IPS DF 19.7 (cell line): ENCODE measurements around the gene ZNF217.
"Not testable (repeated sequence)": the region's sequence is repeated elsewhere in the genome, so short reads cannot be mapped to it uniquely, and the experiment has no call there.

Experiments used
- DNase-seq: peaks from one replicate; pipeline ENCODE4 v3.0.0-alpha.2; 2013; ENCODE audit warnings: low read depth, low spot score

ZNF217 gene

DNA sequence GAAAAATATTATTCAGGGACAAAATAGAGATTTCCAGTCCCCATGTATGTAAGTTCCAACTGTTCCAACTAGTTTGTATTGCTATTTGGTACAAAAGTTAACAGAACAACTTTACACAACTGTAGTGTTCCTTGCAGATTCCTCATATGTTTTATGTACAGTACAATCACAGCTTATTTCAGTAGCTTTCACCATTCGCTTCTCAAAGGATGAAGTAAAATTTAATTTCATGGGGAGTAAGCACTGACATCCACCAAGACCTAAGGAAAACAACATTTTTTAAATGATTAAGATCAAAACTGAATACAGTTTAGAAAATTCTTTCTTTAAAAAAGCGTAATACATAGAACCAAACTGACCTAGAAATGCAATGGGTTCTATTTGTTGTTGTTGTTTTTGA, 24.6 kb downstream of the ZNF217 start:
- DNase-seq, result no peak

DNA sequence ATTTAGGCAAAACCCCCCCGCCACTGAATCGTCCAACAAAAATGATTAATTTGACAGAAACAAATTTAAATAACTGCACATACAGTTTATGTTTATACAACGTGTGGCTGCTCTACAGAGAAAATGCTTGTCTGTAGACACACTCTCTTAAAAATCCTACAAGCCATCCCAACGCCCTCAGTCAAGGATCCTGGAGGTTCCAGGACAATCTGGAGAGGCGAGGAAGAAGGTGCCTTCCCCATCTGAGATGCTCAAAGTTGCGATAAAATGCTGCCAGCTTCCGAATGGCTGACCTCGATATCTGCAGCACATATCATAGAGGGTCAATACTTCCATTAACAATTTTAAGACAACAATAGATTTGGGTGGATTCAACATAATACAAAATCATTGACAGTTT, 25.3 kb downstream of the ZNF217 start:
- no peak for DNase-seq

DNA sequence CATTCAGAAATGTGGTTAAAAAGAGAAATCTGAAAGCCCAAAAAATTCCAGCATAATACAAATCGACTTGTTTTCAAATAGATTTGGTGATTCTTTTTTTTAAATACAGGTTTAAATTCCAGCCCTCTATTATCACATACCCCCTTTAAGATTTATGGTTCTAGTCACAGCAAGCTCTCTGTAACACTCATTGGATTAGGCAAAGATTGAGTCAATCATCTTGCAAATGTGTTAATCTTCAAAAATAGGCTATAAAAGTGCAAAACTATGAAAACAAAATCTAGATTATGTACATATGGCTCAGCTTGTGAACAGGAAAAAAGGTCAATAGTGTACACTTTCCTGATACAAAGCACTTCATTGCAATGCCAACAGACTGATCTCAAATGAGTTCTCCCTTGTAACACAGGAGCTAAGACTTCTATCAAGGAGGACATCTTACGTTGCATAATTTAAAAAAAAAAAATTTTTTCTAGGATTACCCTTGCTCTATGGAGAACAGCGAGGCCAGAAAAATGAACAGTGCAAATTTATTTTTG, 26.2 kb downstream of the ZNF217 start:
- DNase-seq, result no peak

DNA sequence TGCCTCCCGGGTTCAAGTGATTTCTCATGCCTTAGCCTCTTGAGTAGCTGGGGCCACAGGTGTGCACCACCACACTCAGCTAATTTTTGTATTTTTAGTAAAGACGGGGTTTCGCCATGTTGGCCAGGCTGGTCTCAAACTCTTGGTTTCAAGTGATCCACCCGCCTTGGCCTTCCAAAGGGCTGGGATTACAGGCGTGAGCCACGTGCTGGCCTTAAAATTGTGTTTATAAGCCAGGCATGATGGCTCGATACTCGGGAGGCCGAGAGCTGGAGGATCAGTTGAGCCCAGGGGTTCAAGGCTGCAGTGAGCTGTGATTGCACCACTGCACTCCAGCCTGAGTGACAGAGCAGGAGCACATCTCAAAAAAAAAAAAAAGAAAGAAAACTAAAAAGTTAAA, 27.0 kb downstream of the ZNF217 start:
- DNase-seq, result not testable (repeated sequence)

DNA sequence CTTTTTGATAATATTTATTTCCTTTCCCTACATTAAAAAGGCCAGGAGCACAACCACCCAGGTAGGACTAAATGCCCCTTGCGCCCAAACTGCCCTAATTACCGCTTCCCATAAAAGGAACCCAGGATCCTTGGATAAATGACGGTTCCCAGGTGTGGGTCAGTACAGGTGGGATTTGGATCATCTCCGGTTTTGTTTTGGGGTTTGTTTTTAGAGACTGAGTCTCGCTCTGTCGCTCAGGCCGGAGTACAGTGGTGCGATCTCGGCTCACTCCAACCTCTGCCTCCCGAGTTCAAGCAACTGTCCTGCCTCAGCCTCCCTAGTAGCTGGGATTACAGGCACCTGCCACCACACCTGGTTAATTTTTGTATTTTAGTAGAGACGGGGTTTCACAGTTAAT, 28.4 kb downstream of the ZNF217 start:
- DNase-seq, result no peak

DNA sequence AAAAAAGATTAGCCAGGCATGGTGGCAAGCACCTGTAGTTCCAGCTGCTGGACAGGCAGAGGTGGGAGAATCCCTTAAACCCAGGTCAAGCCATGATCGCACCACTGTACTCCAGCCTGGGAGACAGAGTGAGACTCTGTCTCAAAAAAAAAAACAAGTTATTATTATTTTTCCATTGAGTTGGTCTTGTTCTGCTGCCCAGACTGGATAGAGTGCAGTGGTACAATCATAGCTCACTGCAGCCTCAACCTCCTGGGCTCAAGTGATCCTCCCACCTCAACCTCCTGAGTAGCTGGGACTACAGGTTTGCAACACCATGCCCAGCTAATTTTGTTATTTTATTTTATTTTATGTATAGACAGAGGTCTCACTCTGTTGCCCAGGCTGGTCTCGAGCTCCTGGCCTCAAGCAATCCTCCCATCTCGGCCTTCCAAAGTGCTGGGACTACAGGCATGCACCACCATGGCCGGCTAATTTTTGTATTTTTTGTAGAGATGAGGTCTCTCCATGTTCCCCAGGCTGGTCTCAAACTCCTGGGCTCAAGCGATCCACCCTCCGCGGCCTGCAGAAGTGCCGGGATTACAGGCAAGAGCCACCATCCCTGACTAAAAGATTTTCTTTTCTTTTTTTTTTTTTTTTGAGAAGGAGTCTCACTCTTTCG, 31.4 kb downstream of the ZNF217 start:
- DNase-seq, result not testable (repeated sequence)

DNA sequence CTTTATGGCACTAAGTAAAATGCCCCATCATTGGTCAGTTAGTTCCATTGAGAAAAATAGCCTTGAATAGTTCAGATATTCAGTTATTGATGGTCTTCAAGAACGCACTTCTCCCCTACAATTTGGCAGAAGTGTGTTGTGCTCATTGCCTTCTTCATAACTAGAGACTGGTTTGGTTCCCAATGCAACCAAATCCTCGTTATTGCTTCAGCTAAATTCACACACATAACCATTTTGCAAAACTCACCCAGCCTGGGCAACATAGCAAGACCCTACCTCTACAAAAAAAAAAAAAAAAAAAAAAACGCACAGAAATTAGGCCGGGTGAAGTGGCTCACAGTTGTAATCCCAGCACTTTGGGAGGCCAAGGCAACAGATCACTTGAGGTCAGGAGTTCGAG, 32.1 kb downstream of the ZNF217 start:
- DNase-seq, result no peak

DNA sequence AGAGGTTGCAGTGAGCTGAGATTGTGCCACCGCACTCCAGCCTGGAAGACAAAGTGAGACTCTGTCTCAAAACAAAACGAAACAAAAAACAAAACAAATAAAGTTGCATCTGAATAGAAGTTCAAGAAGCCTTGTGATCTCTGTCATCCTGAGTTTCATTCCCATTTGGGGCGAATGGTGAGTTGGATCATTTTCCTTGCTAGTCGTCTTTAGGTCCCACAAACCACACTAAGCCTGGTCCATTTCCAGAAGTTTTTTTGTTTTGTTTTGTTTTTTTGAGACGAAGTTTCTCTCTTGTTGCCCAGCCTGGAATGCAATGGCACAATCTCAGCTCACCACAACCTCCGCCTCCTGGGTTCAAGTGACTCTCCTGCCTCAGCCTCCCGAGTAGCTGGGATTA, 33.8 kb downstream of the ZNF217 start:
- no peak for DNase-seq

DNA sequence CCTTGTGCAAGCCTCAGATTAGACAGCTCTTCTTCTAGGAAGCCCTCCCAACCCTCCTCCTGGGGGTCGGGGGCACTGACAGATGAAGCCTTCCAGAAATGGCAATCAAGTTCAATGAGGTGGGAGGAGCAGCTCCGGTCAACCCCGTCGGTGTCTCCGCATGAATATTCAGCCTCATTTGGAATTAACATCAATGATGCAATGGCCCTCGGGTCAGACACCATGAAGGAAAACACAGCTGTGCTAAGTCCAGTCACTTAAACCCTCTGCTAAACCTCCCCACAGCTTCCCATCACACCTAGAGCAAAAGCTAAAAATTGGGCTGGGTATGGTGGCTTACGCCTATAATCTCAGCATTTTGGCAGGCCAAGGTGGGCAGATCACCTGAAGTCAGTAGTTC, 36.5 kb downstream of the ZNF217 start:
- DNase-seq, result no peak

DNA sequence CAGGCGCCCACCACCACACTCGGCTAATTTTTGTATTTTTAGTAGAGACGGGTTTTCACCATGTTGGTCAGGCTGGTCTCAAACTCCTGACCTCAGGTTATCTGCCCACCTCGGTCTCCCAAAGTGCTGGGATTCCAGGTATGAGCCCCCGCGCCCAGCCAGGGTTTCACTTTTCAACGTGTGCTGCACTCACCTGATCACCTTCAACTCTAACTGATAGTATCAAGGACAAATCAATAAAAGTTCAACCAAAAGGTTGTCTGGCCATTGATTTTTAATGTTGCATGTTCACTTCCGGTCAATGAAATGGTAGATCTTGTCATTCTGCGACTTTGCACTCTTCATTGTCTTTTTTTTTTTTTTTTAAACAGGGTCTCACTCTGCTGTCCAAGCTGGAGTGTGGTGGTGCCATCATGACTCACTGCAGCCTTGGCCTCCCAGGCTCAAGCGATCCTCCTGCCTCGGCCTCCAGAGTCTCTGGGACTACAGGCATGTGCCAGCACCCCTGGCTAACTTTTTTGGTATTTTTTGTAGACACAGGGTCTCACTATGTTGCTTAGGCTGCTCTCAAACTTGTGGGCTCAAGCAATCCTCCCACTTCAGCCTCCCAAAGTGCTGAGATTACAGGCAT, 37.3 kb downstream of the ZNF217 start:
- no peak for DNase-seq

DNA sequence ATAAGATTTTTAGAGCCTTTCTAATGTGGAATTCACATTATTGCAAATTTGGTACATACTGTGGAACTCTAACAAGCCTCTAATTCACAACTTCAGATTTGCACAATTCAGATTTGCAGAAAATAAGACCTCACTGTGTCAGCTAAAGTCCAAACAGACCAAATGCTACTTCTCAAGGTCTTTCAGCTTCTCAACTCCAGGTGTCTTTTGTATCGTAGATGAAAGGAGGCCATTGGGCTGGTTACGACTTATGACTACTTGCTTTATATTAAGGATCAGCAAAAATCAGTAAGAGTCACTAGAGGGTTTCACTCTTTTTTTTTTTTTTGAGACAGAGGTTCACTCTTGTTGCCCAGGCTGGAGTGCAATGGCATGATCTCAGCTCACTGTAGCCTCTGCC, 37.8 kb downstream of the ZNF217 start:
- no peak for DNase-seq

DNA sequence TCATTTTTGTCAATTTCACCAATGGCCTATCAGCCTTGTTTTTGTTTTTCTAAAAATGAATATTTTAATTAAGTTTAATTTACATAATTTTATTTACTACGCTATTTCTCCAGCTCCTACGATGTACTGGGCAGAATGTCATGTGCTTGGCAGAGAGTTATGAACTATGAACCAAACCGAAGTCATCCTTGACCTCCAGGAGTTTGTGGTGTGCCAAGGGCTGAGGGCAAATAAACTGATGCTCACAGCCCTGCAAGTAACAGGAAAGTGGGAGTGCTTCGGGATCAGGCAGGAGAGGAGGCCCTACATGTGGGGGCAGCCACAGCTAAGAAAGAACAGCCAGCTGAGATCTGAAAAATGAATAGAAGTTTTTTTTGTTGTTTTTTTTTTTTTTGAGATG, 38.6 kb downstream of the ZNF217 start:
- no peak for DNase-seq

DNA sequence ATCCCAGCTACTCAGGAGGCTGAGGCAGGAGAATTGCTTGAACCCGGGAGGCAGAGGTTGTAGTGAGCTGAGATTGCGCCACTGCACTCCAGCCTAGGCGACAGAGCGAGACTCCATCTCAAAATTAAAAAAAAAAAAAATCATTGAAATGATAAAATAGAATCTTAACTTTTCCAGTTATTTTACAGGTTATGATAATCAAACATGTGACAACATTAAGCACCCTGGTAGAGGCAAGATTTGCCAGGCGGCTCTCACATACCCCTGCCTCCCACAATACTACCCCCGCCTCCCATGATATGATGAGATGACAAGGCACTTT, 41.1 kb downstream of the ZNF217 start:
- DNase-seq, result not testable (repeated sequence)

DNA sequence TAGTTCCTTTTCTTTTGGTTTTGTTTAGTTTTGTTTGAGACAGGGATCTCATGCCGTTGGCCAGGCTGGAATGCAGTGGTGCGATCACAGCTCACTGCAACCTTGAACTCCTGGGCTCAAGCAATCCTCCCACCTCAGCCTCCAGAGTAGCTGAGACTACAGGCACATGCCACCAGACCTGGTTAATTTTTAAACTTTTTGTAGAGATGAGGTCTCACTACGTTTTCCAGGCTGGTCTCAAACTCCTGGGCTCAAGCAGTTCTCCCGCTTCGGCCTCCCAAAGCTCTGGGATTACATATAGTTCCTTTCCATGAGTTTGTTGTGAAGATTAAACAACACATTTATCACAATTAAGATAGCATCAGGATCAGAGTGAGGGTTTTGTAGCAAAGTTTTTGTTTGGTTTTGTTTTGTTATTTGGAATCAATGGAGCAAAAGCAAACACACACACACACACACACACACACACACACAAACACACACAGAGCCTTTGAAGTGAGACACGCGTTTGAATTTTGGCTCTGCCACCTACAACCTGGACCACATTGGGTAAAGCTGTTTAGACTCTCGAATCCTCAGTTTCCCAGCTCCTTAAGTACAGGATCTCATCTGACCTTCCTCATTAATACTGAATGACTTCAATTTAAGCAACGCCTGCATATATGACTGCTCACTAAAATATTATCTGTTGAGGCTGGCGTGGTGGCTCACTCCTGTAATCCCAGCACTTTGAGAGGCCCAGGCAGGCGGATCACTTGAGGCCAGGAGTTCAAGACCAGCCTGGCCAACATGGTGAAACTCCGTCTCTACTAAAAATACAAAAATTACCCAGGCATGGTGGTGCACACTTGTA, 41.7 kb downstream of the ZNF217 start:
- not testable (repeated sequence) for DNase-seq

DNA sequence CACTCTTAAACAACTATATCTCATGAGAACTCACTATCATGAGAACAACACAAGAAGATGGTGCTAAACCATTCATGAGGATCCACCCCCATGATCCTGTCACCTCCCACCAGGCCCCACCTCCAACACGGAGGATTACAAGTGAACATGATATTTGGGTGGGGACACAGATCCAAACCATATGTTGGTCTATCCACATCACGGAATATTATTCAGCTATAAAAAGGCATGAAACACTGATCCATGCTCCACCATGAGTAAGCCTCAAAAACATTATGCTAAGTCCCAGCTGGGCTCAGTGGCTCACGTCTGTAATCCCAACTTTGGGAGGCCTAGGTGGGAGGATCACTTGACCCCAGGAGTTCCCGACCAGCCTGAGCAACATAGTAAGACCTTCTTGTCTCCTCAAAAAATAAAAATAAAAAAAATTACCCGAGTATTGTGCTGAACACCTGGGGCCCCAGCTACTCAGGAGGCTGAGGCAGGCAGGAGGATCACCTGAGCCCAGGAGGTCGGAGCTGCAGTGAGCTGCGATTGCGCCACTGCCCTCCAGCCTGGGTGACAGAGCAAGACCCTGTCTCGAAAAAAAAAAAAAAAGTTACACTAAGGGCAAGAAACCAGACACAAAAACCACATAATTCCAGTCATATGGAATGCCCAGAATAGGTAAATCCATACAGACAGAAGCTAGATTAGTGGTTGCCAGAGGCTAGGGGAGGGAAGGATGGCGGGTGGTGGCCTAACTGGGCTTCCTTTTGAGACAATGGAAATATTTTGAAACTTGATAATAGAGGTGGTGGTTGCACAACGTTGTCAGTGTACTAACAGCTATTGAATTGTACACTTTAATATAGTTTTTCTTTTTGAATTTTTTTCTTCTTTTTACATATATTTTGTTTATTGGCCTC, 43.1 kb downstream of the ZNF217 start:
- DNase-seq, result no peak

DNA sequence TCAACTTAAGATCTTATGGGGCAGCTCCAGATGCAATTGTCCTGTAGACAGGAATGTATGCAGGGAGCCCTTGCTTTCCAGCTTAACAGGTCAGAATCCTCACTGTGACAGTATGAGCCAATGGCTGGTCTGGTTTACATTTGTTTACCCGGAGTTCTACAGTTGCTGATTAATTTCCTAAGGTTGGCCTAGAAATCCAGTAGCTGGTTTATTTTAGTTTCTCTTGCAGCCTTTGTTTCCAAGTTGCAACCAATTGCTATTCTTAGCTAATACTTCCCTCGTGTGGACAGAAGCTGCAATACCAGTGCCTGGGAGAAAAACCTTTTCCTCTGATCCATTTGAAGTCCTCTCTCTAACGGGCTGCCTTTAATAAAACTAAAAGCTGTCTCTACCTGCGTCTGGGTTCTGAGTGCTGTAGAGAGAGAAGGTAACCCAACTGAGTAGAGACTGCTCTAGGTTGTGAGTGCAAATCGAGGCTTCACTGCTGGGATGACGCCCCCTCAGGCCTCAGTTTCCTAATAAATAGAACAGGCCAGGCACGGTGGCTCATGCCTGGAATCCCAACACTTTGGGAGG, 45.9 kb downstream of the ZNF217 start:
- no peak for DNase-seq

DNA sequence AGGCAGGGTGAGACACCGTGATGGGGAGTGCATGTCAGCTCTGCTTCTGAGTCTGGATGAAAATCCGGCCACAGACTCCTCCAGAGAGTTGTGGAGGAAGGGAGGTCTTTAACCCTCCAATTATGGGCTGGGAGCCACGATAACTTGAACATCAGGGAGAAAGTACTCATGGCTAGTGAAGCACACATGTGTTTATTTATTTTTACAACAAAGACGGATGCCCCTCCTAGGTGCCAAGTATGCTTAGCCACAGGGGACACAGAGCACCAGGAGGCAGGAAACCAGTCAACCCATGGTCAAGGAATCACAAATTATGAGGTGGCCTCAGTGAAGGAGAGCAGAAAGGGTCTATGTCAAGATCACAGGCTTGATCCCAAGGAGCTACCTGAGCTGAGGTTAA, 54.1 kb downstream of the ZNF217 start:
- DNase-seq, result no peak

DNA sequence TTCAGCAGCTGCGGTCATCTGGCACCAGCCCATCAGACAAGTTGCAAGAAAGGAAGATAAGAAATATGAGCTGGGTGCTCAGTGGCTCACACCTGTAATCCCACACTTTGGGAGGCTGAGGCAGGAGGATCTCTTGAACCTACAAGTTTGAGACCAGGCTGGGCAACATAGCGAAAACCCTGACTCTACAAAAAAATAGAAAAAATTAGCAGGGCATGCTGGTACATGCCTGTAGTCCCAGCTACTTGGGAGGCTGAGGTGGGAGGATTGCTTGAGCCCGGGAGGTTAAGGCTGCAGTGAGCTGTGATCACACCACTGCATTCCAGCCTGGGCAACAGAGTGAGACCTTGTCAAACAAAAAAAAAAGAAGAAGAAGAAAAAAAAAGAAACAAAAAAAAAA, 57.3 kb downstream of the ZNF217 start:
- DNase-seq, result not testable (repeated sequence)

DNA sequence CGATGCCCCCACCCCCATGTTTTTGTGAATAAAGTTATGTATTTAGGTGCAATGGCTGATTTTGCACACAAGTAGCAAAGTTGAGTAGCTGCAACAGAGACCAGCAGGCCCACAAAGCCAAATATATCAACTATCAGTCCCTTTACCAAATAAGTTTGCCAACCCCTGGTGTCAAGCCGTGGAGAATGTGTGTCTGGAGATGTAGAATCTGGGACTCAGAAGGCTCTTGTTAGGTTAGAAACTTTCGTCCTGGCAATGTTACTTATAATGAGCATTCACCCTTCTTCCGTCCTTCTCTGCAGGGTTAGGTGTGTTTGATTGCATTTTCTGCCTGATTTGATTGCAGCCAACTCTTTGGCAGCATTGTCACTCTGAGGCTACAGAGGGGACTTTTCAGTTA, 57.8 kb downstream of the ZNF217 start:
- no peak for DNase-seq

DNA sequence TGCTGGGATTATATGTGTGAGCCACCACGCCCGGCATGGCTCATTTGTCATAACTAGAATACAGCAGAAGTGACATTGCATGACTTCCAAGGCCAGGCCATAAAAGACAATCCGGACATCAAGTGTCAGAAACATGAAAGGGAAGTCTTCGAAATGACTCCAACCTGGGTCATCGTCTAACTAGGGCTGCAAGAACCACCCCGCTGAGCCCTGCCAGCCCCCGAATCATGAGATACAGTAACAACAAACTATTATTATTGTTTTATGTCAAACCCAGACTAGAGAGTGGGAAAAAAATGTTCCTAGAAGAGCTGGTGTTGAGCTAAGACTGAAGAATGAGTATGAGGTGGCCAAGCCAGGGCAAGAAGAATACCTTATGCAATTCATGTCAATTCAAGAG, 59.6 kb downstream of the ZNF217 start:
- no peak for DNase-seq

DNA sequence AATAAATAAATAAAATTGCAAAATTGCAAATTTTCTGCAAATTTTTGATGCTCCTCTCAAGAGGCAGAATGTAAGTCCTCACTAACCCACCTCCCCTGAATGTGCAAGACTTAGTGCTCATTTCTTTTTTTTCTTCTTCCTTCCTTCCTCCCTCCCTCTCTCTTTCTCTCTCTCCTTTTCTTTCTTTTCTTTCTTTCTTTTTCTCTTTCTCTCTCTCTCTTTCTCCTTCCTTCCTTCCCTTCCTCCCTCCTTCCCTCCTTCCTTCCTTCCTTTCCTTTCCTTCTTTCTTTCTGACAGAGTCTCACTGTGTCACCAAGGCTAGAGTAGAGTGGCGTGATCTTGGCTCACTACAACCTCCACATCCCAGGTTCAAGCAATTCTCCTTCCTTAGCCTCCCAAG, 60.1 kb downstream of the ZNF217 start:
- no peak for DNase-seq
